T-helper 17 cell (primary cell): ENCODE measurements around the gene USP49. TPM values are rescaled to one million over a fixed set of nuclear protein-coding genes. Genes with fewer than 3 reads are reported as not detected.
"Not testable (repeated sequence)": the region's sequence is repeated elsewhere in the genome, so short reads cannot be mapped to it uniquely, and the experiment has no call there.

Experiments used
- ATAC-seq: fragments of 150-1000 bp; cut with Tn5 transposase; 2 replicates; pipeline ENCODE4 v1.10.0; 2021; ENCODE audit warnings: mild to moderate bottlenecking, moderate library complexity
- DNase-seq, 3 donors: peaks; one replicate each; pipeline versions ENCODE4 v3.0.0 to v3.0.0-alpha.2; 2020 to 2021
- H3K9me3 ChIP-seq: one replicate; pipeline ENCODE4 v1.7.0; 2013; ENCODE audit warnings: low read length, mild to moderate bottlenecking; ENCODE audit not compliant: control insufficient read depth, poor library complexity, severe bottlenecking
- H3K27ac Mint-ChIP-seq: one replicate; pipeline ENCODE4 v1.8.0; 2022; ENCODE audit warnings: mild to moderate bottlenecking, moderate library complexity, mixed read lengths
- H3K27me3 Mint-ChIP-seq: one replicate; pipeline ENCODE4 v1.8.0; 2022; ENCODE audit warnings: mixed read lengths
- H3K36me3 Mint-ChIP-seq: one replicate; pipeline ENCODE4 v1.8.0; 2022; ENCODE audit warnings: low read depth, mixed read lengths
- H3K4me1 Mint-ChIP-seq: one replicate; pipeline ENCODE4 v1.8.0; 2022; ENCODE audit warnings: mild to moderate bottlenecking, mixed read lengths
- H3K4me3 Mint-ChIP-seq: one replicate; pipeline ENCODE4 v1.8.0; 2022; ENCODE audit warnings: mild to moderate bottlenecking, moderate library complexity, mixed read lengths
- total RNA-seq, 4 donors: library from RNA in 2 of 4; stranded (reverse) in 2 of 4; gene quantifications; one replicate each; pipeline ENCODE4 v1.2.3 and lab custom pipeline; 2022 to 2026

Gene USP49
- total RNA-seq (1 to 10 TPM; 1.7 to 2.1 TPM), total RNA-seq (lab: John Stamatoyannopoulos, UW) (1.2 to 3.1 reads per million in 2 donors)

- H3K4me1 Mint-ChIP-seq: peaks cover 9% of the 10 kb centered on the region
- no peak within 1 kb of the TSS for H3K4me3 Mint-ChIP-seq
- no peaks in the 10 kb centered on the region for H3K9me3 ChIP-seq
- no peaks in the 10 kb centered on the region for H3K36me3 Mint-ChIP-seq
- H3K27ac Mint-ChIP-seq: no peak within 1 kb of the TSS
- H3K27me3 Mint-ChIP-seq: no peaks in the 10 kb centered on the region
- ATAC-seq (peak; percentile 94), DNase-seq (peak; percentile 84 to 92 (median 89))
These were observed at the start of gene USP49 for GRCh38 chr6:41895300-41896233. USP49 (minus strand) TSS chr6:41895375; CDS start chr6:41806983, 88,392 bp downstream.

GRCh38 chr6:41943456-41943855, 48.3 kb upstream of the USP49 start:
- DNase-seq (no peak), ATAC-seq (no peak)
- Mint-ChIP-seq H3K27ac (no peak overlapping the region), H3K4me3 (no peak overlapping the region), H3K4me1 (peaks cover 36% of the 10 kb centered on the region), H3K36me3 (no peaks in the 10 kb centered on the region), H3K27me3 (no peaks in the 10 kb centered on the region)
- no peaks in the 10 kb centered on the region for H3K9me3 ChIP-seq

GRCh38 chr6:41942882-41943281, 47.7 kb upstream of the USP49 start:
- not testable (repeated sequence) for DNase-seq, H3K36me3 Mint-ChIP-seq, H3K27me3 Mint-ChIP-seq, H3K9me3 ChIP-seq, ATAC-seq
- peaks cover 36% of the 10 kb centered on the region for H3K4me1 Mint-ChIP-seq
- peak overlapping the region; percentile 92 for H3K27ac Mint-ChIP-seq
- H3K4me3 Mint-ChIP-seq: peak overlapping the region; percentile 97

- peak; percentile 31 for ATAC-seq
- Mint-ChIP-seq H3K36me3 (no peaks in the 10 kb centered on the region), H3K27me3 (no peaks in the 10 kb centered on the region), H3K4me3 (peak overlapping the region; percentile 97), H3K4me1 (peaks cover 35% of the 10 kb centered on the region), H3K27ac (peak overlapping the region; percentile 92)
- peak in 1 of 3 donors; percentile 22 for DNase-seq
- H3K9me3 ChIP-seq: no peaks in the 10 kb centered on the region
These were observed 47.1 kb upstream of the USP49 start for GRCh38 chr6:41942067-41942851.

GRCh38 chr6:41941280-41942066, 46.3 kb upstream of the USP49 start, which contains the start of gene CCND3:
CCND3 (minus strand) TSS chr6:41941808; CDS start chr6:41941649, 159 bp downstream.
- ATAC-seq (peak; percentile 80), DNase-seq (peak; percentile 72 to 80 (median 77))
- H3K9me3 ChIP-seq: no peaks in the 10 kb centered on the region
- H3K4me3 Mint-ChIP-seq: peak within 1 kb of the TSS; percentile 97
- H3K4me1 Mint-ChIP-seq: peaks cover 40% of the 10 kb centered on the region
- no peaks in the 10 kb centered on the region for H3K27me3 Mint-ChIP-seq
- H3K27ac Mint-ChIP-seq: peak within 1 kb of the TSS; percentile 92
- H3K36me3 Mint-ChIP-seq: peaks cover 2% of the 10 kb centered on the region

GRCh38 chr6:41940759-41941279, 45.6 kb upstream of the USP49 start:
- H3K4me3 Mint-ChIP-seq: peak overlapping the region; percentile 97
- H3K9me3 ChIP-seq: no peaks in the 10 kb centered on the region
- DNase-seq (peak; percentile 18 to 36 (median 34)), ATAC-seq (no peak)
- no peaks in the 10 kb centered on the region for H3K27me3 Mint-ChIP-seq
- H3K36me3 Mint-ChIP-seq: peaks cover 3% of the 10 kb centered on the region
- peaks cover 47% of the 10 kb centered on the region for H3K4me1 Mint-ChIP-seq
- peak overlapping the region; percentile 91 for H3K27ac Mint-ChIP-seq

GRCh38 chr6:41939848-41940758, 44.9 kb upstream of the USP49 start:
- no peaks in the 10 kb centered on the region for H3K9me3 ChIP-seq
- peaks cover 3% of the 10 kb centered on the region for H3K36me3 Mint-ChIP-seq
- H3K4me3 Mint-ChIP-seq: peak overlapping the region; percentile 97
- ATAC-seq (no peak), DNase-seq (peak in 1 of 3 donors; percentile 11)
- peak overlapping the region; percentile 91 for H3K27ac Mint-ChIP-seq
- peaks cover 51% of the 10 kb centered on the region for H3K4me1 Mint-ChIP-seq
- no peaks in the 10 kb centered on the region for H3K27me3 Mint-ChIP-seq

- peak in 1 of 3 donors; percentile 12 for DNase-seq
These were observed 44.1 kb upstream of the USP49 start for GRCh38 chr6:41939176-41939847.

GRCh38 chr6:41938590-41939175, 43.5 kb upstream of the USP49 start:
- H3K27ac Mint-ChIP-seq: peak overlapping the region; percentile 91
- H3K4me1 Mint-ChIP-seq: peaks cover 59% of the 10 kb centered on the region

More at GRCh38 chr6:41939176-41939847, 44.1 kb upstream of the USP49 start:
- H3K27ac Mint-ChIP-seq: peak overlapping the region; percentile 91
- H3K36me3 Mint-ChIP-seq: peaks cover 3% of the 10 kb centered on the region
- no peaks in the 10 kb centered on the region for H3K9me3 ChIP-seq
- H3K27me3 Mint-ChIP-seq: no peaks in the 10 kb centered on the region
- peaks cover 58% of the 10 kb centered on the region for H3K4me1 Mint-ChIP-seq
- no peak for ATAC-seq
- H3K4me3 Mint-ChIP-seq: peak overlapping the region; percentile 97

GRCh38 chr6:41937861-41938574, 42.8 kb upstream of the USP49 start:
- H3K9me3 ChIP-seq: no peaks in the 10 kb centered on the region
- peak overlapping the region; percentile 97 for H3K4me3 Mint-ChIP-seq
- peaks cover 4% of the 10 kb centered on the region for H3K36me3 Mint-ChIP-seq
- DNase-seq: peak in 2 of 3 donors; percentile 26 to 34
- H3K27me3 Mint-ChIP-seq: no peaks in the 10 kb centered on the region
- ATAC-seq: peak; percentile 50
- H3K4me1 Mint-ChIP-seq: peaks cover 60% of the 10 kb centered on the region
- H3K27ac Mint-ChIP-seq: peak overlapping the region; percentile 91

More at GRCh38 chr6:41938590-41939175, 43.5 kb upstream of the USP49 start:
- ATAC-seq (no peak), DNase-seq (no peak)
- Mint-ChIP-seq H3K27me3 (no peaks in the 10 kb centered on the region), H3K36me3 (peaks cover 3% of the 10 kb centered on the region), H3K4me3 (peak overlapping the region; percentile 97)
- no peaks in the 10 kb centered on the region for H3K9me3 ChIP-seq
